Hippocampal formation (tissue), 2 donors: ENCODE data around the gene KAT14.
"Not testable (repeated sequence)": the region's sequence is repeated elsewhere in the genome, so short reads cannot be mapped to it uniquely, and the experiment has no call there.

ENCODE experiments used
- DNase-seq, 2 donors: peaks; one replicate each; lab custom pipeline; 2025; lab: John Stamatoyannopoulos, UW

KAT14 gene

GRCh38 chr20:18154342-18154741 lies 16.7 kb downstream of the KAT14 start:
- DNase-seq, result no peak

- no peak for DNase-seq
Observed at GRCh38 chr20:18156045-18156444, 18.4 kb downstream of the KAT14 start.

GRCh38 chr20:18164356-18164755 lies 26.7 kb downstream of the KAT14 start:
- DNase-seq, result no peak

- no peak for DNase-seq
Observed at GRCh38 chr20:18165553-18165952, 27.9 kb downstream of the KAT14 start.

- DNase-seq, result no peak
Observed at GRCh38 chr20:18166241-18166881, 28.7 kb downstream of the KAT14 start.

GRCh38 chr20:18166950-18167349 lies 29.3 kb downstream of the KAT14 start:
- no peak for DNase-seq

GRCh38 chr20:18172379-18172778 lies 34.7 kb downstream of the KAT14 start:
- no peak for DNase-seq

GRCh38 chr20:18174906-18175683 lies 37.4 kb downstream of the KAT14 start:
- DNase-seq, result no peak

GRCh38 chr20:18176318-18176785 lies 38.7 kb downstream of the KAT14 start:
- DNase-seq, result no peak

- not testable (repeated sequence) for DNase-seq
Observed at GRCh38 chr20:18180366-18180765, 42.7 kb downstream of the KAT14 start.

GRCh38 chr20:18180815-18181214 lies 43.2 kb downstream of the KAT14 start:
- no peak for DNase-seq

- no peak for DNase-seq
Observed at GRCh38 chr20:18187020-18187419, 49.4 kb downstream of the KAT14 start.

GRCh38 chr20:18188434-18188833 lies 50.8 kb downstream of the KAT14 start:
- DNase-seq, result no peak

- no peak for DNase-seq
Observed at GRCh38 chr20:18190338-18191233, 52.9 kb downstream of the KAT14 start.

GRCh38 chr20:18191306-18191705 lies 53.6 kb downstream of the KAT14 start:
- no peak for DNase-seq

GRCh38 chr20:18194461-18194860 lies 56.8 kb downstream of the KAT14 start:
- not testable (repeated sequence) for DNase-seq

- DNase-seq, result no peak
Observed at GRCh38 chr20:18195931-18196330, 58.3 kb downstream of the KAT14 start.

GRCh38 chr20:18197382-18198070 lies 59.9 kb downstream of the KAT14 start:
- no peak for DNase-seq

GRCh38 chr20:18202966-18203365 lies 65.3 kb downstream of the KAT14 start:
- no peak for DNase-seq

- DNase-seq, result not testable (repeated sequence)
Observed at GRCh38 chr20:18203700-18204099, 66.0 kb downstream of the KAT14 start.

- no peak for DNase-seq
Observed at GRCh38 chr20:18213002-18213401, 75.3 kb downstream of the KAT14 start.

GRCh38 chr20:18215566-18215965 lies 77.9 kb downstream of the KAT14 start:
- no peak for DNase-seq
